Right lobe of liver (tissue), 4 donors: ENCODE results near the gene ITPKC.

Source experiments
- POLR2A ChIP-seq: fragments of 450-650 bp; IDR thresholded peaks from one replicate; pipeline ENCODE4 v1.6.1; 2017; ENCODE audit warnings: antibody characterized with exemption, mild to moderate bottlenecking
- TF ChIP-seq, protein P1 (sequence below), 4 donors: fragments of 200-600 bp in 3 of 4; fragments of 450-650 bp in 1 of 4; IDR thresholded peaks; one replicate each; pipeline versions ENCODE4 v1.5.1 to v1.8.0; 2016 to 2022; ENCODE audit warnings: antibody characterized with exemption in 4 of 4, mild to moderate bottlenecking in 2 of 4
- donor health status: DM: no; HTN: no; CAD: no.
- donor health status: DM: no; HTN: no; CAD: no.
- donor health status: DM: no; HTN: yes; CAD: no.

DNA sequence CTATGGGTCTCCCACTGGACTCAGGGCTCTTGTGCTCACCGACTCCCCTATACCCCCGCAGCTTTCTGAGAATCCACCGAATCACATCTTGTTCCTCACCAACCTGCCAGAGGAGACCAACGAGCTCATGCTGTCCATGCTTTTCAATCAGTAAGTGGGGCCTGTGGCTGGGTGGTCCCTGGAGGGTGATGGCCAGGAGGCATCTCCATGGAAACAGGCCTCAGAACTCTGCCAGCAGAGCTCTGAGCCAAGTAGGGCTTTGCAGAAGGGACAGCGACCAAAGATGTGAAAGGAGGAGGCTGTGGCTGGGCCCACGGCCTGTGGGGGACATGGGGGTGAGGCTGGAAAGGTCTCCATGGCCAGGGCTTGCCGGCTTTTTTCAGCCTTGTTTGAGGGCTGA lies 46.6 kb downstream of the ITPKC start:
- TF ChIP-seq, protein P1, sequence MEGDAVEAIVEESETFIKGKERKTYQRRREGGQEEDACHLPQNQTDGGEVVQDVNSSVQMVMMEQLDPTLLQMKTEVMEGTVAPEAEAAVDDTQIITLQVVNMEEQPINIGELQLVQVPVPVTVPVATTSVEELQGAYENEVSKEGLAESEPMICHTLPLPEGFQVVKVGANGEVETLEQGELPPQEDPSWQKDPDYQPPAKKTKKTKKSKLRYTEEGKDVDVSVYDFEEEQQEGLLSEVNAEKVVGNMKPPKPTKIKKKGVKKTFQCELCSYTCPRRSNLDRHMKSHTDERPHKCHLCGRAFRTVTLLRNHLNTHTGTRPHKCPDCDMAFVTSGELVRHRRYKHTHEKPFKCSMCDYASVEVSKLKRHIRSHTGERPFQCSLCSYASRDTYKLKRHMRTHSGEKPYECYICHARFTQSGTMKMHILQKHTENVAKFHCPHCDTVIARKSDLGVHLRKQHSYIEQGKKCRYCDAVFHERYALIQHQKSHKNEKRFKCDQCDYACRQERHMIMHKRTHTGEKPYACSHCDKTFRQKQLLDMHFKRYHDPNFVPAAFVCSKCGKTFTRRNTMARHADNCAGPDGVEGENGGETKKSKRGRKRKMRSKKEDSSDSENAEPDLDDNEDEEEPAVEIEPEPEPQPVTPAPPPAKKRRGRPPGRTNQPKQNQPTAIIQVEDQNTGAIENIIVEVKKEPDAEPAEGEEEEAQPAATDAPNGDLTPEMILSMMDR (IDR thresholded peaks at IDR 0.05) = no peak
- no peak for TF ChIP-seq POLR2A
